Activated CD8-positive, alpha-beta memory T cell treated with anti-CD3 and anti-CD28 coated beads for 36 hours (primary cell): ENCODE measurements around the gene CTBP2. TPM values are rescaled to one million over a fixed set of nuclear protein-coding genes. Genes with fewer than 3 reads are reported as not detected.

Experiments used
- CTCF ChIA-PET: fragments of 350-600 bp; sonication (Branson Sonifier 250); formaldehyde crosslinking; loops from one replicate; lab custom pipeline; 2021; ENCODE audit warnings: antibody characterized with exemption; lab: Charles Lee
- POLR2A ChIA-PET: fragments of 350-600 bp; sonication (Branson Sonifier 250); formaldehyde crosslinking; loops from one replicate; lab custom pipeline; 2021; ENCODE audit warnings: antibody characterized with exemption; lab: Charles Lee
- total RNA-seq, 2 experiments: library from RNA; stranded (reverse); gene quantifications; one replicate each; pipeline ENCODE4 v1.2.3, GENCODE V29; 2021

CTBP2 gene
- total RNA-seq, 2 experiments from 2014 or later = 0.99 to 1.2 TPM

DNA sequence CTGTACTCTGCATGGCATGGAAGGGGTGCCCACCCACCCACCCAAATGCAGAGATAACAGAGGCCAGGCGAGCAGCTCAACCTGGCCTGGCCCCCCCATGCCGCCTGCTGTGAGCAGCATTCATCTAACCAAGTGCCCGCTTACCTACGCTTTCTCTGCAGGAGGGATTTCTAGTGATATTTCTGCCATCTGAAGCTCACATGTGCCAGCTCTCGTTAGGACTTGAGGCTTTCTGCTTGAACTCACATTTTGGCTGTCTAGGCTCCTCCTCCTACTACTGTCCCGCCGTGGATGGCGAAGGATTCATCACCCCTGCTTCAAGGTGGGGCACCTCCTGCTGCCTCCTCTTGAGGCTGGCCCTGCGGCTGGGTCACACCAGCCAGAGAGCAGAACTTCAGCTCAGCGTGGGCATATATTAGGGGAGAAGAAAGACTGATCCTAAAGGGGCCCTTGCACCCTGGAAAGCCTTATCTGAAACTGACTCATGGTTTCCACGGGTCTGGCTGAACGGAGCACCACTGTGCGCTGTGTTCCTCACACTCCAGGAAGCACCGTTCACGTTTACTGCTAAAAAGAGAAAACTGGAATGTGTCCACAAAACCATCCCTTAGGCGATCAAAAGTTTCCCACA lies 45.5 kb downstream of the CTBP2 start:
- POLR2A ChIA-PET = no interaction called here
- CTCF ChIA-PET = no interaction called here

DNA sequence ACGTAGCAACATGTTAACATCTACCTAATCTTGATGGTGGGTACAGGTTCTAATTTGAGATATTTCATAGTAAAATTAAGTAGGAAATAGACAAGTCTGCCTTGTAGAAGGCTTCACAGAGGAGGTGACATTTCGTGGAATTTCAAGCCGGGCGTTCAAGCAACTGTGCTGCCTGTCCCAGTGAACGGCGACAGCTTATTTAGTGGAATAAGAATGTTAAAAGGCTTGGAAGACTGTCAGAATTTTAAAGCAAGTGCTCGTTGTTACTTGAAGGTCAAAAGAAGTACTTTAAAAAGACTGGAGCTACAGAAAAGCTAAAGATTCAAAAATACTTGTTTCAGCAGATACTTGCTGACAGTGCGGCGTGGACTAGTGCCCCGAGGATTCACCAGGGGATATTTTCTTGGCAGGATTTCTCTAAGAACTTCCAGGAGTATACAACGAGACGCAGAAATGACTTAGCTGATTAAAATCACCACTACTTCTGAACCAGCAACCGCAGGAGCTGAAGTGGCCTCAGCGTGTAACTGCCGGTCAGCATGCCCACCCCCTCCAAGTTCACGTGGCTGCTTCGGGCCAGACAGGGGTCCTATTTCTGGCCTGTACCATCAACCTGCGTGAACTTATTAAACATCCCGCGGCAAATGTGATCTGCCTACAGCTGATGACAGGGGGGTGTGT lies 46.5 kb downstream of the CTBP2 start:
- ChIA-PET CTCF (no interaction called here), POLR2A (no interaction called here)

DNA sequence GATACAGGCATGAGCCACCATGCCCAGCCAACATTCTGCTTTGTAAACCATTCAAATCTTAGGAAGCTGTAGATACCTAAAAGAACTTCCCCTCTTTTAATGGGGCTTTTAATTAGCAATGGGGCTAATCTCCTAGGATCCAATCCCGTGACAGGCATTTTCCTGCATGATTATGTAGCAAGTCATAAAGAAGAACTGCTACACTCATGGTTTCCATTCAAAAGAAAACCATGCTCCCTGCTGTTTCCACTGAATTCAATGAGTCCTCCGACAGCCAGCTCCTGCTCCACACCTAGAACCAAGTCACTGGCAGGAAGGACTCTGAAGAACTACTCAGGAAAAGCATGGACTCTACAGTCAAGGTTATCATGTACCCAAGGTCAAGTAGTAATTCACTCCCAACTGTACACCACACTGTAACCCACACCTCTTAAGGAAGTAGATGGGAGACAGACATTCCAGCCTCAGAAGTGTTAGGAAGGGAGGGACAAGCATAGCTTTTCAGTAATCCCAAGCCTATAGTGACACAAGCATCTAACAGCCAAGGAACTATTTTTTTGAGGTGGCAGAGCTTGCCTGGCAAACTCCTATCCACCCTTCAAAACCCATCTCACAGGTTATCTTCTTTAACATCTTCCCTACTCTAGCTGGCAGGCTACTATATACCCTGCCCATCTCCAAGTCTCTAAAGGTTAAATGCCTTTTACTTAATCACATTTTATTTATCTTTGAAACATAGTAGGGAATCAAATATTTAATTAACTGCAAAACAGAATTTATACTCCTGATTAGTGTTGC lies 47.5 kb downstream of the CTBP2 start:
- CTCF ChIA-PET = no interaction called here
- POLR2A ChIA-PET = no interaction called here

DNA sequence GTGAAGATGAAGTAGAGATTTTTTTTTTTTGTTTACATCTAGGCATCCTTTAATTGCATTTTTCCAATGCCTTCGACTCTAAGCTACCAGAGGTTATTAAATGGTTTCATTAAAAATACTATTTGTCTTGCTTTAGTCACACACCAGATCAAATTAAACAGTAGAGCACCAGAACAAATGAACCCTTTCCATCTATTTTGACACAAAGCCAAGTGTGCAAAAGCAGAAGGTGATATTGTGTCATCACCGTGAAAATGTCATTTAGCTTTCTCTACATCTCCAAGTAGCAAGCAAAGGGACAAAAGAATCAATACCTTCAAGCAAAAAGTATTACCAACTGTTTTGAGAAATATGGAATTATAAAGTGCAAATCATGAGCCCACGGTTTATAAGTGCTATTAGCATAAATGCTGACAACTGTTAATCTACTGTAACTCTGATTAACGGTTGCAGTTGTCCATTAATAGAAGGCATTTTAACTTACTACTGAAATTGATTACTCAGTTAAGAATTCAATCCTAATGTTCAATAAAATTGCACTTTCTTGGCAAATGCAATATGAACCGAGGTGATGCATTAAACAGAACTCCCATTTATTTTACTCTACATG lies 49.1 kb downstream of the CTBP2 start:
- POLR2A ChIA-PET = interaction anchor here (0.7 kb wide), 1 partner anchor 828 kb away, joined by 3 read pairs; no protein-coding TSS in a partner anchor
- CTCF ChIA-PET = no interaction called here

DNA sequence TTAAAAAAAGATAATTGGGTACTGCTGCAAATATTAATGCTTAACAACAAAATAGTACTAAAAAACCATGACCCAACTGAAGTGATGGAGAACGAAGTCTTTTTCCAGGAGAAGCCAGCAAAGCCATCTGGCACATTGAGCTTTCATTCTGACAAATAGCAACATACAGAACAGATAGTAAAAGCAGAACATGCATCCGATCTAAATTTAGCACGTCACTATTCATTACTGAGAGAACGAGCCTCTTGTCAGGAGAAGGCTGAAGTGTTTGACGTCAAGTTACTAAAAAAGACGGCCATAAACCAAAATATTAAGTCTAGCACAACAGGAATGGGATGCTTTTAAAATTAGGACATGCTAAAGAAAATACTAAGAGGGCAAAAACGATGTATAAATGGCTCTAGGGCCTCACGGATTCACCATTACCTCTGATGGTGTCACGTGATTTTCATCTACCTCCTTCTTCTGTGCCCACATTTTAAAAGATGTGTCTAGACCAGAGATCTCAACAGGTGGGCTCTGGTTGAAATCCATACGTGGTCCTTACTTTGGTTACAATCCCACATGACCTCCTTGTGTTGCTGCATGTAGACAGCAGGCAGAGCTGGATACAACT lies 52.3 kb downstream of the CTBP2 start:
- ChIA-PET POLR2A (no interaction called here), CTCF (no interaction called here)

DNA sequence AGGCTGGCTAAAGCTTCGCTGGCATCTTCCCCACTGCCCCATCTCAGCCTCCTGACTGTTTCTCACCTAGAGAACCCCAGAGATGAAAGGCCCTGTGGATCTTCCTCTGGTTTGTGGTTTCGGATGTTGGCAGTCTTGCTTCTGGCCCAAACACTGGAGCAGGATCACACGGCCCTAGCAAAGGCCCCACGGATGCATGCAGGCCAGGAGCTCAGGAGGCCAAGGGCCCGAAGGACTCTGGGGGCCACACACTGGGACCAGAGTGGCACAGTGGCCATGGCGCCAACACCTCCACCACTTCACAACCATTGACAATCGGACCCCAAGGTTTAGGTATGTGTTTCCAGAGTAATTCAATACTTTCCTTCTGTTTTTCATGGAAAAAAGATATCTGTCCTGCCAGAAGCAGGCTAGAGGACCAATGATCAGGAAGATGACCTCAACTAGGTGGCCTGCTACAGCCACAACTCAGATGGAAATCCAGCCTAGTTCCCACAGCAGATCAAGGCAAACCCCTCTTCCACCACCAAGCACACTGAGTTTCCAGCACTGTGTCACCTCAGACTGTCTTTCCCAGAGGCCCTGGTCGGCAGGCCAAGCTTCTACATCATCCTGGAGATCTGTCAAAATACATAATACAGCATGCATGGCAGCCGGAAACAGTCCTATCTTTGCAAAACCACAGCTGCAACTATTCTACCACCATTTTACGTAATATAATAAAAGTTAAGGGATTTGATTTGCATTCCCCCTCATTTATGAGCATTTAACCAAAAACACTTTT lies 53.0 kb downstream of the CTBP2 start:
- POLR2A ChIA-PET = no interaction called here
- CTCF ChIA-PET = no interaction called here

DNA sequence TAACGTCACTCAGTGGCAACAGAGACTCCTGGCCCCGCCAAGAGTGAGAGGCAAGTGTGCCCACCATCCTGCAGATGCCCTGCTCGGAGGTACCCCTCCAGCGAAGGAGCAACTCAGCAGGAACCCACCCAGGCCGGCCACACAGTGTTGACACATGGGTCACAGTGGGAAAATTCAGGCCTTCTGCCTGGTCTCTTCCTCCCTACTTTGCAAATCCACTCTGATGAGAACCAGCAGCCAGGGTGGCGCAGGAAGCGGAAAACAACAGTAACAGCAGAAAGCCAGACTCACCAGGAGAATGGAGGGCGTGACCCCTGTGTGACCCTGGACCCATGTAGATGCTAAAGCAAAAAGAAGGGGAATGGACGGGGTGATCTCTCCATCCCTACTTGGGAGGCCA lies 53.8 kb downstream of the CTBP2 start:
- CTCF ChIA-PET = no interaction called here

DNA sequence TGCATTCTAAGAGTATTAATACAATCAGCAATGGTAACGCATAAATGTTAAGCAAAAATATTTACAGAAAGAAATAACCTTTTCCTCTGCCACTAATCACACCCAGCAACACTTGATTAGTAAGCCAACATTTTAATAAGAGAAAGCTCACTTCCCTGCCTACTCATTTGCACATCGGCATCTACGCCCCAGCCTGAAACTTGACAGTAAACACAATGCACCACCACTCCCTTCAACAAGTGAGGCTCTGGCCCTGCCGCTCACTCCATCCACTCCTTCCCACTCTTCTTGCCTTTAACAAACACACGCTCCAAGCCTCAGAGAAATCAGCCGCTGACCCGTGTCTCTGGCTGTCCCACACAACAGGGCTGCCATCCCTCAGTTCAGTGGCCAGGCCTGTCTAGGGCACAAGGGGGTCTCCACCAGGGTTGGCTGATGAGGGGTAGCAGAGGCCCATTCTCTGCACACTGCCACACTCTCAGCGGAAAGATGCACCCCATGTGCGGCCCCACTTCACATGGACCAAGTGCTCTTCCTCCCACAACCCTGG lies 54.6 kb downstream of the CTBP2 start:
- ChIA-PET CTCF (interaction anchor here (0.7 kb wide), 1 partner anchor 146 kb away, joined by 3 read pairs; no protein-coding TSS in a partner anchor), POLR2A (no interaction called here)

More for the DNA sequence above, 53.8 kb downstream of the CTBP2 start:
- POLR2A ChIA-PET = no interaction called here

DNA sequence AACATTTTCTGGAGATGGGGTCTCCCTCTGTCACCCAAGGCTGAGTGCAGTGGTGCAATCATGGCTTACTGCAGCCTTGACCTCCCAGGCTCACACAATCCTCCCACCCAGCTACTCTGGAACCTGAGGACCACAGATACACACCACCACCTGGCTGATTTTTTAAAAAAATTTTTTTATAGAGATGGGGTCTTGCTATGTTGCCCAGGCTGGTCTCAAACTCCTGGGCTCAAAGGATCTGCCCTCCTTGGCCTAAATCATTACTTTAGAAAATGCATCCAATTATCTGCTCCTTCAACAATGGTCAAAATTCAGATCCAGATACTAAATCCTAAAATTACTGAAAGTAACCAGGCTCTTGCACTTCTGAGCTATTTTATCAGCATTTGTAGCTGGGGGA lies 55.2 kb downstream of the CTBP2 start:
- POLR2A ChIA-PET = no interaction called here
- CTCF ChIA-PET = interaction anchor here (0.7 kb wide), 1 partner anchor 145 kb away, joined by 3 read pairs; no protein-coding TSS in a partner anchor

DNA sequence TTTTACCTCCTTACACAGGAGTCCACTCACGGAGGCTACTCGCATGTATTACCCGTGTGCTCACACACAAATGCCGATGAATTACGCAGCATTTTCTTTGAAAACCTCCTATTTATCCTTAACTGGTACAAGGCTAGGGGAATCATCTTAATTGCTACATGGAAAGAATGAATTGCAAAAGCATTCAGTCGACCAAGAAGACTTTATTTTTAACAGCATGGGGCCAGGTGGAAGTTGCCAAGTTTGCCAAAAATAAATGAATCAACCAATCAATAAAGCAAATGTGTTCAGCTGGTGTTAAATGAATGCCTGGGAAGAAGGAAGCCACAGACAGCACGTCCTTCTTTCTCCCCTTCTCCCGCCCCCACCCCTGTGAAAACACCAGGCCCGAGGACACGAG lies 55.8 kb downstream of the CTBP2 start:
- ChIA-PET CTCF (no interaction called here), POLR2A (no interaction called here)

DNA sequence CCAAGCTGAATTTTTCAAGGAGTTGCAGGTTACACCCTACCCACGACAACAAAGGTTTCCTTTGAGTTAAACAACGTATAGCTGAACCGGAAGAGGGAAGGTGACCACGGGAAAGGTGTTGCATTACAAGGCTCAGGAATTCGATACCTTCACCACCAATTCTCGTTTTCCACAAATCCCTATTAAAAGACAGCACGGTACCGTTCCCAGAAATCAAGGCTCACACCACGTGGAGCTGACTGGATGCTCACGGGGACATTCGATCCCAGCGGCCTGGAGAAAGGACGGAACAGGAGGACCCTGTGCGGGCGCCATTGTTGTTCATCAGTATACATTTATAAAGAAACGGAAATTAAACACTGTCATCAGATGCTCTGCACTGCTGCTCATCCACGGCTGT lies 56.4 kb downstream of the CTBP2 start:
- CTCF ChIA-PET = no interaction called here
- POLR2A ChIA-PET = no interaction called here

DNA sequence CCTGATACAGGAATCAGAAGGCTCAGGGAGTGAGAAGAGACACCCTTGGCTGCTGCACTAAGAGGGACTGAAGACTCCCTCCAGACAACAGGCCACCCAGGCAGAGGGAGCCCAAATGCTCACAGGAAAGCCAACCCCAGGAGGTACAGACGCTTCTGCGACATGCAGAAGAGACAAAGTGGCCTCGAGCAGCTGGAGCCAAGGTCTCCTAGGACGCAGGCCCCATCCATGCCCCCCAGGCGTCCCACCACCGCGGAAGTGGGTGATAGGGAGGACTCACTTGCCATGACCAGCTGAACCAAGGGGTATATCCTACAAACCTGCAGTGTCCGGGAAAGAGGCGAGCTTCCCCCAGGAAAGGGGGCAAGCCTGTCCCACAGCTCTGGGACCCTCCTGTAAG lies 56.9 kb downstream of the CTBP2 start:
- ChIA-PET CTCF (no interaction called here), POLR2A (no interaction called here)

DNA sequence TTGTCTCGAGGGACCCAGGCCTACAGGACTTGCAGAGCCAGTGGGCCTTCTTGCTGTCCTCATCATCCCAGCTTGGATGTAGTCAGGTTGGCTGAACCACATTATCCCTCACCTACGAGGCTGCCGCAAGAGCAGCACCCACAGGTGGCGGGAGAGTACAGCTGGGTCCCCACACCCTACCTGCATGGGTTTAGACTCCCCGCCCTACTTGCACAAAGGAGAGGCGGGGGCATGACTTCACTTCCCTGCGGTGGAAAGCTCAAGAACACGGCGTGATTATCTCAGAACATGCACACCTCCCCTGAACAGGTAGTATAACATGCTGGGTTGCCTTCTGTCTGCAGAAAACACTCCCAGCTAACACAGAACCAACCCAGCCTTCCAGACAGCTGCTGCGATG lies 57.5 kb downstream of the CTBP2 start:
- CTCF ChIA-PET = no interaction called here
- POLR2A ChIA-PET = no interaction called here

DNA sequence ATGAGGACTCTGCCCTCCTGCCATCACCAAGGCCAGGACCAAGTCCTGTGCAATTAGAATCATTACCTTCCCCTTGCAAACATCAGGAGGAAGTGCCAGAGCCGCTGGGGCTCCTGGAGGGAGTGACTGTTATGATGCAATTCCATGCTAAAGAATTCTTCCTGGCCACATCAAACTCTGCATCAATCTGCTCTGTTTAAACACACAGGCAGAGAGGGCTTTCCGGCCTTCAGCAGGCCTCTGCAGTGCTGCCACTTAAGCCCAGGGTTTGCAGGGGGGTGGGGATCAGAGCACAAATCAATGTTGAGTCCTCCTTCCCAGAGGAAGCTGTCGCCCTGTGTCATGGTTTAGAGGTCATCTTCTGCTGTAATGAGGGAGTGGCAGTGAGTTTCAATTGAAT lies 58.1 kb downstream of the CTBP2 start:
- POLR2A ChIA-PET = no interaction called here

DNA sequence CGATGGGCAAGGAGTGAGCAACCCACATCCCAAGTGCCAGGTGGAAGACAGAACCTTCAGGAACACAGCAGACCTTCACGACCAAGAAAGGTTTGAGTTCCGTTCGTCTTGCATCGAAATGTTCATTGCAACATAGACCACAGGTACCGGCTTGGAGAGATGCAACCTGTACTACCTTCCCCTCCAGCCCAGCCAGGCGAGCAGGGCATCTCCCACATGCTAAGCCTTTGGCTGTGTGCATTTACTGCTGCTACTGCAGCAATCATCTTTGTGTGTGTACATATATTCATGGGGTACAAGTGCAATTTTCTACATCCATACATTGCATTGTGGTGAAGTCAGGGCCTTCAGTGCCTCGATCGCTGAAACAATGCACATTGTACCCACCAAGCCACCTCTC lies 58.8 kb downstream of the CTBP2 start:
- CTCF ChIA-PET = no interaction called here
- POLR2A ChIA-PET = no interaction called here

More for the DNA sequence above, 58.1 kb downstream of the CTBP2 start:
- CTCF ChIA-PET = no interaction called here

DNA sequence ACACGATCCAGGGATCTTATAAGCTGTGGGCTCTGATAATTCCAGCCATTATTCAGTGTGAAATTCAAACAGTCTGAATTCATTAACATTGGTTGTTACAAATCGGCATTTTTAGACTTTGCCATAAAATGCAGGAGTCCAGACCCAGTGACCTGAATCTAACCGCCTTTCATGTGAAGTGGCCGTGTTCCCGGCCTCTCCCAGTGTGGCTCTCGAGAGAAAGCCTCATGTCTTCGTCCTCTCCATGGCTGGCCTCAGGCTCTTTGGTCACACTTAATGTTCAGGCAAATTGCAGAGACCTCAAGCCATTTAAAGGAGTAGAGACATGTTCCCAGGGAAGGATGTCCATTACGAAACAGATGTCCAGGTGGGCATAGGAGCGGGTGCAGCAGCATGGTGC lies 59.3 kb downstream of the CTBP2 start:
- ChIA-PET POLR2A (no interaction called here), CTCF (no interaction called here)

DNA sequence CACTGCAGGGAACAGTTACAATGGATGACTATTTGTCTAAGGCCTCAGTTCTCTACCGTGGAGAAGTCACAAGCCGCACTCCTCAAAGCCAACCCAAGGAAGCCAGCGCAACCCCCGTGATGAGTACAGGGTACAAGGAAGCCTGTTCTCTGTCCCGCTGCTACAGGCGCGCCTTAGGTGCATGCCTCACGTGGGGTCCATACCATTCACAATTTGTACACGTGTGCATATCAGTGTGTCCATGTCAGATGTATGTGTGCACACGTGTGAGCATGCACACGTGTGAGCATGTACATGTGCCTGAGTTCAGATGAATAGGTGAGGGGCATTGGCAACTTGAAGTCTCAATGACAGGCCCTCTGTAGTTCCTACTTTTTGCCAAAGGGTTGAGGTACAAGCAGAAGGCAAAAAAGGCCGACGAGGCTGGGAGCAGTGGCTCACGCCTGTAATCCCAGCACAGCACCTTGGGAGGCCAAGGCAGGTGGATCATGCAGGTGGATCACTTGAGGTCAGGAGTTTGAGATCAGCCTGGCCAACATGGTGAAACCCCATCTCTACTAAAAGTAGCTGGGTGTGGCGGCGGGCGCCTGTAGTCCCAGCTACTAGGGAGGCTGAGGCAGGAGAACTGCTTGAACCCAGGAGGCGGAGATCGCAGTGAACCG lies 62.8 kb downstream of the CTBP2 start:
- ChIA-PET CTCF (no interaction called here), POLR2A (no interaction called here)

DNA sequence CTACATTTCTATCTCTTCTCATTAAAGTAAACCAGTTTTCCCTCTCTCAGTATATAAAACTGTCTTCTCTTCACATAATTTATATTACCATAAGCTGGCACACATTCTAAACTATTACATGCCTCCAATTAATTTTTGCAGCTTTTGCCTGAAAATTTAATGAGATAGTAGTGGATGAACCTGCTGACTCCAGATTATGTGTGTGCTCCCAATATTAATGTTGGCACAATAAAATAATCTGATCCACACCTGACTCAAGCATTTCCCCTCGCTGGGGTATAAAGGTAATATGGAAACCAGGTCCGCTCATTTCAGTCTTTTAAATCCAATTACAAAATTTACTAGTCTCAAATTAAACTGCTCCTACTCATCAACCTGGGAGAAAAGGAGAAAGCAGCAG lies 63.4 kb downstream of the CTBP2 start:
- ChIA-PET CTCF (no interaction called here), POLR2A (no interaction called here)
